GM18951 (cell line): Measurements from ENCODE around the gene EHMT1.

Experiments
- POLR2A ChIP-seq: IDR thresholded peaks from 4 replicates; pipeline ENCODE4 v1.6.1; 2011; ENCODE audit warnings: mild to moderate bottlenecking; ENCODE audit not compliant: insufficient read length, insufficient read depth; ENCODE audit errors: extremely low read depth
- in situ Hi-C: fragments of 300-500 bp; cut with MboI; formaldehyde crosslinking; loops from one replicate; pipeline ENCODE4 v1.12.0; 2022; ENCODE audit warnings: low sequenced_read_pairs, mixed read lengths, inconsistent platforms; ENCODE audit not compliant: unreplicated experiment

The EHMT1 gene

DNA sequence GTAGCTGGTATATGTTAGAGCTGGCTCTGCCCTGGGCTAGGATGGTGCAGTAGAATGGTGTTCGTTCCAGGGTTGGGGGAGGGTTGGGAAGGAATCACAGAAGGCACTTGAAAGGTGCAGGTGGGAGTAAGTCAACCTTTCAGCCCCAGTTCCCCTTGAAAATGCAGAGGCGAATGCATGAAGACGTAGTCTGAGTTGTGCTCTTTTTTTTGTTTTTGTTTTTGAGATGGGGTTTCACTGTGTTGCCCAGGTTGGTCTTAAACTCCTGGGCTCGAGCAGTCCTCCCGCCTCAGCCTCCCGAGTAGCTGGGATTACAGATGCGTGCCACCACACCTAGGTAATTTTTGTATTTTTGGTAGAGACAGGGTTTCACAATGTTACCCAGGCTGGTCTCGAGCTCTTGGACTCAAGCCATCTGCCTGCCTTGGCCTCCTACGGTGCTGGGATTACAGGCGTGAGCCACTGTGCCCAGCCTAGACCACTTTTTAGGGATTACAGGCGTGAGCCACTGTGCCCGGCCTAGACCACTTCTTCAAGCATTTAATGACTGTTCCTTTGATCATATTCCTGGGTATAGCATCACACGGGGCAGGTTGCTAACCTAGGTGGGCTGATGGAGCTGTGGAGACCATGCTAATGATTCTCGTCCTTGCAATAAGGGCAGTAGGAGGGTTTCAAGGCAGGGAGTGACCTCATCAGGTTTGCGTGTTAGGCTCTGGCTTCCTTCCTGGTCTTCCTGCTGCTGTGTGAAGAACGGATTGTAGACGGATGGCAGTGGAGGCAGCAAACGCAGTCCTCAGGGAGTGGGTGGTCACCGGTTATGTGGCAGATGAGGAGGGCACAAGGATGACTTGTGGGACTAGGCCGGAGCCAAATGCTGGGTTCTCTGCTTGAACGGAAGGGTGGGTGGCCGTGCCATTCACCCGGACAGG, 13.7 kb downstream of the EHMT1 start:
- in situ Hi-C loops = no loop called here
- TF ChIP-seq POLR2A = no peak

DNA sequence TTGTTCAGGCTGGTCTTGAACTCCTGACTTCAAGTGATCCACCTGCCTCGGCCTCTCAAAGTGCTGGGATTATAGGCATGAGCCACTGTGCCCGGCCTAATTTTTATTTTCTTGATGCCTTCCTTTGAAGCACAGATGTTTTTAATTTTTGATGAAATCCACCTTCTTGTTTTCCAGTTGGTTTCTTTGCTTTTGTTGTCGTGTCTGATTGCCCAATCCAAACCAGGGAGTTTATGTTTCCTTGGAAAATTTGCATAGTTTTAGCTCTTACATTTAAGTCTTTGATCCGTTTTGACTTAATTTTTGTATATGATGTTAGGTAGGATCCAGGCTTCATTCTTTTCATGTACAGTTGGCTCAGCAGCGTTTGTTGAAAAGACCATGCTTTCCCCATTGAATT, 15.2 kb downstream of the EHMT1 start:
- in situ Hi-C loops = no loop called here
- no peak for TF ChIP-seq POLR2A

DNA sequence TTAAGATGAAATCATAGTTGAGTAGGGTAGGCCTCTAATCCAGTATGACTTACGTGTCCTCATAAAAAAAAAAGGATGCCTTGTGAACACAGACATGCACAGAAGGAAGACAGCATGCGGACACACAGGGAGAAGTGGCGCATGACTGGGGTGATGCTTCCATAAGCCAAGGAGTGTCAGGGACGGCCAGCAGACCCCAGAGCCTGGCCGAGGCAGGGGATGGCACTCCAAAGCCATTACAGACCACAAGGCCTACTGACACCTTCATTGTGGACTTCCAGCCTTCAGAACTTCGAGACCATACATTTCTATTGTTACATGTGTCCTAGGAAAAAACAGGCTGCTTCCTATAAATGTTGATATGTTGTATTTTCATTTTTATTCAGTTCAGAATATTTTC, 19.9 kb downstream of the EHMT1 start:
- in situ Hi-C loops = no loop called here
- TF ChIP-seq POLR2A = no peak

DNA sequence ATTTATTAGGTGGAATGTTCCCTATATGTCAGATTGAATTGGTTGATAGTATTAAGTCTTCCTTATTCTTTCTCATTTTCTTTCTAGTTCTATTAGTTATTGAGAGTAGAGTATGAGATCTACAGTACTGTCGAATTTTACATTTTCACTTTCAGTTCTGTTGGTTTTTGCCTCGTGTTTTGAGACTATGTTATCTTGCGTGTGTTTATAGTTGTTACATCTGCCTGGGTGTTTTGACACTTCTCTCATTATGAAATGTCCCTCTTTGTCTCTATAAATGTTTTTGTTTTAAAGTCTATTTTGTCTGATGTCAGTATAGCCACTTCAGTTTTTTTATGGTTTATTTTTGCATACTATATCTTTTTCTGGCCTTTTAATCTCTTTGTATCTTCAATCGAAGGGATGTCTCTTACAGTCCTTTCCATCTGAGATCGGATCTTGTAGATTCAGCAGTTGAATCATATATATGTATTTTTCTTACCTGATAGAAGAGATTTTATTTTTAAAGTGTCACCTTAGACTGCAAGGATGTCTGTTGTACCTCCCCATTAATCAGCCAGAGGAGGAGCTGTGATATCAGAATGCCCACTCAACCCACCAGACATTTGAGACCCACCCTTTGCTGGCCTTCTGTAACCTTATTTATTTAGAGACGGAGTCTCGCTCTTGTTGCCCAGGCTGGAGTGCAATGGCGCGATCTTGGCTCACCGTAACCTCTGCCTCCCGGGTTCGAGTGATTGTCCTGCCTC, 20.7 kb downstream of the EHMT1 start:
- no peak for TF ChIP-seq POLR2A
- in situ Hi-C loops = no loop called here

GRCh38 chr9:137640862-137641261, 22.1 kb downstream of the EHMT1 start:
- in situ Hi-C loops = no loop called here
- TF ChIP-seq POLR2A = no peak

DNA sequence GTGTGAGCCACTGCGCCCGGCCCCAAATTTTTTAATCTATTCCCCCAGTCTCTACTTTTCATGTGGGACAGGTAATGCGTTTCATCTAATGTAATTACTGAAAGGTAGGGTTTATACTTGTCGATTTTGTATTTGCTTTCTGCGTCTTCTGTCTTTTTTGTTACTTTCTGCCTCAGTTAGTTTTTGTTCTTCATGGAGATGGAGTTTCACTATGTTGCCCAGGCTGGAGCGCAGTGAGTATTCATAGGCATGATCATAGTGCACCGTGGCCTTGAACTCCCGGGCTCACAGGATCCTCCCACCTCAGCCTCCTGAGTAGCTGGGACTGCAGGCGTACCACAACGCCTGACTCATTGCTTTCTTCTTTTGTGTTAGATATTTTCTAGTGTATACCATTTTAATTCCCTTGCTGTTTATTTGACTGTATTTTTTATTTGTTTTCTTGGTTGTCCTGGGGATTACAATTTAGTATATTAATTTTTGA, 23.4 kb downstream of the EHMT1 start:
- in situ Hi-C loops = no loop called here

GRCh38 chr9:137642892-137643291, 24.1 kb downstream of the EHMT1 start:
- in situ Hi-C loops = no loop called here

More for the DNA sequence above, 23.4 kb downstream of the EHMT1 start:
- TF ChIP-seq POLR2A = no peak

DNA sequence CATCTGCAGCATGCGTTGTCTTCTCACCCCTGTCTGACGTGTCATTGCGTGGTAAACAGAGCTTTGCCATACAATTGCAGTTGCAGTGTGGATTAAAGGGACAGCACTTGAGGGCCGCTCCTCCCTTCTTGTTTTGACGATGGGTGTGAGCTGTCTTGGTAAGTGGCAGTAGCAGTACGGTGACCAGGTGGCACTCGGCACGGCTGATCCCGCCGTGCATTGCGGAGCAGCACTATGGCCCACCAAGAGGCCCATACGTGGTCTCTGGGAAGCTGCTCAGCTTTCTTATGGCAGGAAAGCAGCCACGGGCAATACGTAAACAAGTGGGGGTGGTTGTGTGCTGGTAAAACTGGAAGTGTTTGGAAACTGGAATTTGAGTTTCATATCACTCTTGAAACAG, 25.1 kb downstream of the EHMT1 start:
- TF ChIP-seq POLR2A = no peak
- in situ Hi-C loops = no loop called here

More at GRCh38 chr9:137642892-137643291, 24.1 kb downstream of the EHMT1 start:
- no peak for TF ChIP-seq POLR2A

DNA sequence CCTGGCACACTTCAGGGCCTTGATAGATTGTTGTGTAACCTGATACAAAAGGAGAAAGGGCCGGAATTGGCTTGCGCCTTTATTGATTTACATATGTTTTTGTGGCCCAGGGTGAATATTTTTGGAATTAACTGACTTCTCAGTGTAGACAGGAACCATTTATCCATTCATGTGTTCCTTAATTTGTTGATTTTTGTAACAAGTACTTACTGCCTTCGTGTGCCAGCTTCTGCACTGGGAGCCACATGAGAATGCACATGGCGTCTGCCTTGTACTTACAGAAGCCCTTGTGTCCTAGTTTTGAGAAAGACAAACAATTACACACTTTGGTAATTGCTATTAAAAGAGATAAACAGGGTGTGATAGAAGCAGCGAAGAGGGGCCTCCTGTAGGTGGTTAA, 26.4 kb downstream of the EHMT1 start:
- TF ChIP-seq POLR2A = no peak
- in situ Hi-C loops = no loop called here

DNA sequence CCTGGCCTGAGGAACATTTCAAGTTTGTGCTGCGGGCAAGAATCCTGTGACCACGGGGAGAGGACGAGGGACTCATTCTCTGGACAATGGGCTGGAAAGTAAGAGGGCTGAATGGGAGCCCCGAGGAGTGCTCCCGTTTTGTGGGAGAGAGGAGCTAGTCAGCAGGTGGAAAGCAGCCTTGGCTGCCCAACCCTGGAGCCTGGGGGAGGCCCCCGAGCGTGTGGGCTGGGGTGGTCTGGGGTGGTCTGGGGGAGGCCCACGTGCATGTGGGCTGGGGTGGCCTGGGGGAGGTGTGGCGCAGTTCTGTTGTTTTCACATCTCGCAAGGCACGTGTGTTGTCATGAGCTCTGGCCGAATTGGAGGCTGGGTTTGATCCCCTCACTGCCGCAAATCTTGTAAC, 27.5 kb downstream of the EHMT1 start:
- in situ Hi-C loops = no loop called here
- no peak for TF ChIP-seq POLR2A

GRCh38 chr9:137647096-137647714, 28.4 kb downstream of the EHMT1 start:
- no peak for TF ChIP-seq POLR2A
- in situ Hi-C loops = no loop called here

GRCh38 chr9:137648396-137648795, 29.6 kb downstream of the EHMT1 start:
- TF ChIP-seq POLR2A = no peak
- in situ Hi-C loops = no loop called here

DNA sequence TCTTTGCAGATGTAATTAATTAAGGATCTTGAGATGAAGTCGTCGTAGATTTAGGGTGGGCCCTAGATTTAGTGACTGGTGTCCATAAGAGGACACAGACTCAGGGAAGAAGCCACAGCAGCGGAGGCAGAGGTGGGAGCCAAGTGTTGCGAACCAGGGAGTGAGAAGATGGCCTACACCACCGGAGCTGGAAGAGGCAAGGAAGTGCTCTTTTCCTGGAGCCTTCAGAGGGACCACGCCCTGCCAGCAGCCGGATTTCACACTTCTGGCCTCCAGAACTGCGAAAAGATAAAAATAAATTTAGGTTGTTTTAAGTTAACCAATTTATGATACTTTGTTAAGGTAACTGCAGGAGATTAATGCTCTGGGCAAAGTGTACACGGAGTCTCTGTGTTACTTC, 30.7 kb downstream of the EHMT1 start:
- in situ Hi-C loops = no loop called here

More for the DNA sequence above, 30.7 kb downstream of the EHMT1 start:
- TF ChIP-seq POLR2A = no peak
